RWPE1 (cell line): ENCODE measurements around the gene CHCHD6.

Source experiments
- CTCF ChIA-PET: fragments of 350-600 bp; sonication (Branson Sonifier 250); formaldehyde crosslinking; extraction: SDS; loops from one replicate; lab custom pipeline; 2021; lab: Yijun Ruan, JAX
- POLR2A ChIA-PET: fragments of 400-600 bp; formaldehyde crosslinking; extraction: SDS; loops from one replicate; lab custom pipeline; 2020; ENCODE audit warnings: antibody characterized with exemption; ENCODE audit not compliant: low non-redundant PET; lab: Yijun Ruan, JAX
- DNase-seq: peaks from one replicate; pipeline ENCODE4 v3.0.0; 2012; ENCODE audit warnings: low spot score
- H3K27ac ChIP-seq: fragments of 450-650 bp; 2 replicates; pipeline ENCODE4 v1.5.1; 2017
- TF ChIP-seq, protein P1 (sequence below): fragments of 450-650 bp; conservative IDR thresholded peaks from 2 replicates; pipeline ENCODE4 v1.5.1; 2017; ENCODE audit warnings: low read depth, mild to moderate bottlenecking

CHCHD6 gene

DNA sequence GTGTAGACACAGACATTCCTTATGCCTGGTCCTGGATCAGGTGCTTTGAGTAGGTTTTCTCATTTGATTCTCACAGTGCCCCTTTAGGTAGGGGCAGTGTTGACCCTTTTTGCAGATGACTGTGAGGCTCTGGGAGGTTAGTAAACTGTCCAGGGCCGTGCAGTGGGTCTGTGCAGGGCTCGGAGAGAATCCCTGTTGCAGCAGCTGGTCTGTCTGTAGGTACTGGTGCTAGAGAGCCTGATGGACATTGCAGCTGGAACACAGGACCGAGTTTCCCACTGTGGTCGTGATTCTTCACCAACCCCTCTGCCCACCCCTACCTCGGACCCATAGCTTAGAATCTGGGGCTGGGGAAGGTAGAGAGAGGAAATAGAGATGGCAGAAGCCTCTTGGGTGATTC lies 51.8 kb downstream of the CHCHD6 start:
- ChIA-PET POLR2A (no interaction called here), CTCF (no interaction called here)
- DNase-seq: no peak
- TF ChIP-seq, protein P1, sequence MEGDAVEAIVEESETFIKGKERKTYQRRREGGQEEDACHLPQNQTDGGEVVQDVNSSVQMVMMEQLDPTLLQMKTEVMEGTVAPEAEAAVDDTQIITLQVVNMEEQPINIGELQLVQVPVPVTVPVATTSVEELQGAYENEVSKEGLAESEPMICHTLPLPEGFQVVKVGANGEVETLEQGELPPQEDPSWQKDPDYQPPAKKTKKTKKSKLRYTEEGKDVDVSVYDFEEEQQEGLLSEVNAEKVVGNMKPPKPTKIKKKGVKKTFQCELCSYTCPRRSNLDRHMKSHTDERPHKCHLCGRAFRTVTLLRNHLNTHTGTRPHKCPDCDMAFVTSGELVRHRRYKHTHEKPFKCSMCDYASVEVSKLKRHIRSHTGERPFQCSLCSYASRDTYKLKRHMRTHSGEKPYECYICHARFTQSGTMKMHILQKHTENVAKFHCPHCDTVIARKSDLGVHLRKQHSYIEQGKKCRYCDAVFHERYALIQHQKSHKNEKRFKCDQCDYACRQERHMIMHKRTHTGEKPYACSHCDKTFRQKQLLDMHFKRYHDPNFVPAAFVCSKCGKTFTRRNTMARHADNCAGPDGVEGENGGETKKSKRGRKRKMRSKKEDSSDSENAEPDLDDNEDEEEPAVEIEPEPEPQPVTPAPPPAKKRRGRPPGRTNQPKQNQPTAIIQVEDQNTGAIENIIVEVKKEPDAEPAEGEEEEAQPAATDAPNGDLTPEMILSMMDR: no peak
- no peak overlapping the region for H3K27ac ChIP-seq

DNA sequence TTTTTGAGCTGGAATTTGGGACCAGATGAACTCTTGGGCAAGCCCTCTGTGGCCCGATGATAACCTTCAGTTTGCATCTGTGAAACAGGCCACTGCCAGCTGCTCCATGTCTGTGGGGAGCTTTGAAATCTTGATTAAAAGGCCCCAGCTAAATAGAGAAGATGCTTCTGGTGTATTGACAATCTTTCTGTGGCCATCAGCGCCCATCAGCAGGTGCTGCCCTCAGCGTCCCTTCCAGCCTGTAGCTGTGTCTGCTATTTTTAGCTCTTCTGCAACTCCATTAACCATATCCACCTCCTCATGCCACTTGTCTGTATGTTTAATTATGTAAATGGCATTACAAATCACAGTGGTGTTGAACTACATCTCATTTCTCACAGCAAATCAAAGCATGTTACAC lies 54.0 kb downstream of the CHCHD6 start:
- no peak overlapping the region for H3K27ac ChIP-seq
- ChIA-PET POLR2A (no interaction called here), CTCF (no interaction called here)
- TF ChIP-seq, protein P1: no peak
- DNase-seq: no peak

DNA sequence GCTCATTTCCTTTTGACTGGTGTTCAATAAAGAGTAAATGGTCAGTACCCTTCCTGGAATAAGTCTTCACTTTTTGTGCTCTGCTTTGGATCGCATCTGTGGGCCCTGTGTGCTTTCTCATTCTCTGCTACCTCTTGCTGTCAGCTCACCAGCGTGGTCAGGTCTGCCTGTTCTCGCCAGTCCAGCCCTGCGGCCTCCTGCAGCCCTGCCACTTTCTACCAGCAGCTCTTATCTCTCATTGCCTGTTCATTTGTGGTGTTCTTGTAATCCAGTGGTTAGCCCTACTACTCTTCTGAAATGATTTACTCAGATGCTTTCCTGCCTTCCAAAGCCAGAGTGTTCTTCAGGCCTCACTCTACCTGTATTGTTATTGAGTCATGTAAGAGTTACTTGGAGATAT lies 54.8 kb downstream of the CHCHD6 start:
- ChIA-PET POLR2A (no interaction called here), CTCF (no interaction called here)
- H3K27ac ChIP-seq: no peak overlapping the region
- no peak for DNase-seq
- TF ChIP-seq, protein P1: no peak

DNA sequence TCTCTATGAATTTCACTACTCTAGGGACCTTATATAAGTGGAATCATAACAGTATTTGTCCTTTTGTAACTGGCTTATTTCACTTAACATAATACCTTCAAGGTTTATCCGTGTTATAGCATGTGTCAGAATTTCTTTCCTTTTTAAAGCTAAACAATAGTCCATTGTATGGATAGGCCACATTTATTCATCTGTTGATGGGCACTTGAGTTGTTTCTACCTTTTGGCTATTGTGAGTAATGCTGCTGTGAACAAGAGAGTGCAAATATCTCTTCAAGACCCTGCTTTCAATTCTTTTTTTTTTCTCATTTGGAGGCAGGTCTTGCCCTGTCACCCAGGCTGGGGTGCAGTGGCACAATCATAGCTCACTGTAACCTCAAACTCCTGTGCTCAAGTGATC lies 56.5 kb downstream of the CHCHD6 start:
- POLR2A ChIA-PET: no interaction called here
- no peak for DNase-seq
- TF ChIP-seq, protein P1: no peak
- H3K27ac ChIP-seq: no peak overlapping the region
- CTCF ChIA-PET: no interaction called here

DNA sequence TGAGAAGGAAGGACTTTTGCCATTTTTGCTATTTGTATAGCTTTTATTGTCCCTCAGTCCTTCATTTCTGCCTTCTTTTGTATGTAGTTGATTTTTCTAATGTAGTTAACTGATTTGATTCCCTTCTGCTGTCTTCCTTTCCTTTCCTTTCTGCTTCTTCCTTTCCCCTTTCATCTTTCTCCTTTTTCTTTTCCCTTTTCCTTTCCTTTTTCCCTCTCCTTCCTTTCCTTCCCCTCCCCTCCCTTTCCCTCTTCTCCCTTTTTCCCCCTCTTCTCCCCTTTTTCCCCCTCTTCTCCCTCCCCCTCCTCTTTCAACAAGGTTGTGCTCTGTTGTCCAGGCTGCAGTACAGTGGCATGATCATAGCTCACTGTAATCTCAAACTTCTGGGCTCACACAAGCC lies 59.0 kb downstream of the CHCHD6 start:
- DNase-seq: no peak
- ChIA-PET CTCF (no interaction called here), POLR2A (no interaction called here)
- no peak overlapping the region for H3K27ac ChIP-seq
- TF ChIP-seq, protein P1: no peak

DNA sequence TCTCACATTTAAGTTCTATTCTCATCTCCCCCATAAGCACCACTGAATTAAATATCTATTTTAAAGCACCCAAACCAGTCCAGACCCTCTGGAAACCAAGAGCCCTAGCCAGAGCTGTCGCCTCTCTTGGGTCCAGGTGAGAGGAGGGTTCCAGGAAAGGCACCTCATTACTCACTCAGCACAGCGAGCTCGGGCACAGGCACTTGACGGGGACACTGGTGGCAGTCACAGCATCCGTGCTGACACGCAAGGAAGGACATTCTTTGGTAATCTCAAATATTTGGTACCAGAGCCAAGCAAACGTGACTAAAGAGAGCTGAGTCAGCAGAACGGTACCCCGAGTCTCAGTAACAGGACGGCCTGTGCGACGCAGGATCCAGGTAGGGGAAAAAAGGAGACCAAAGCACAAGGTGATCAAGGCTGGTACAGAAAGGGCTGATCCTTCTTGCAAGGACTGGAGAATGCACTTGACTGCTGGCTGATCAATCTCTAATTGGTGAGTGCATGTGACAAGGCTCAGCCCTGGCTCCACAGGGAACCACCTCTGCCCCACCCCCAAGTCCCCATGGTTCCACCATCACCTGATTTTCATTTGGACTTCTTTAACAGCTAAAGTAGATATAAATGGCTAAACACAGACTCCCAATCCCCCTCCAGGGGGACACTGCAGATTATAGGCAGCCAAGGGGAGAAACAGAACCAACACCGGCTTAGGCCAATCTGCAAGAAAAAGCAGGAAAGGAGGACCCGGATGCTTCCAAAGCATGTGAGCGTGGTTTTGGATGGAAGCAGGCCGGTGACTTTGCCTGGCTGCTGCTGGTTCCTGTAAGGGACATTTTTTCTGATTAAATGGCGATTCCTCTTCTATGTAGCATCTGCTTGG lies 61.4 kb downstream of the CHCHD6 start:
- H3K27ac ChIP-seq: no peak overlapping the region
- POLR2A ChIA-PET: no interaction called here
- DNase-seq: no peak
- TF ChIP-seq, protein P1: no peak
- CTCF ChIA-PET: no interaction called here
